Transverse colon (tissue), 4 donors: Measurements from ENCODE around the gene TMEM143. TPM values are rescaled to one million over a fixed set of nuclear protein-coding genes. Genes with fewer than 3 reads are reported as not detected.

Source experiments
- DNase-seq: peaks from one replicate; pipeline ENCODE4 v3.0.0-alpha.2; 2019
- H3K27ac ChIP-seq, 4 donors: fragments of 200-600 bp; sonication (generic); 2 replicates each; pipeline ENCODE4 v1.5.1; 2016 to 2018; ENCODE audit warnings: inconsistent platforms in 4 of 4
- H3K27me3 ChIP-seq: fragments of 200-600 bp; sonication (generic); 2 replicates; pipeline ENCODE4 v1.5.1; 2017; ENCODE audit warnings: inconsistent platforms
- H3K36me3 ChIP-seq, 4 donors: fragments of 200-600 bp; sonication (generic); 2 replicates each; pipeline ENCODE4 v1.5.1; 2017 to 2019; ENCODE audit warnings: inconsistent platforms in 4 of 4
- H3K4me1 ChIP-seq, 4 donors: fragments of 200-600 bp; sonication (generic); 2 replicates each; pipeline ENCODE4 v1.5.1; 2017 to 2020; ENCODE audit warnings: inconsistent platforms in 4 of 4
- H3K4me3 ChIP-seq, 4 donors: fragments of 200-600 bp; sonication (generic); 1 replicate in 1 of 4; 2 replicates in 3 of 4; pipeline versions ENCODE4 v1.5.1 to v1.6.1; 2017 to 2019; ENCODE audit warnings: inconsistent platforms in 4 of 4
- H3K9me3 ChIP-seq, 2 donors: fragments of 200-600 bp; sonication (generic); 2 replicates each; pipeline ENCODE4 v1.5.1; 2017 to 2019; ENCODE audit warnings: inconsistent platforms in 2 of 2
- CTCF ChIP-seq, 5 experiments: fragments of 200-600 bp in 3 of 5; fragments of 450-650 bp in 2 of 5; sonication (generic) in 3 of 5; IDR thresholded peaks; 1 replicate in 2 of 5; 2 replicates in 3 of 5; pipeline ENCODE4 v1.5.1; 2016 to 2017; ENCODE audit warnings: antibody characterized with exemption in 5 of 5, inconsistent platforms in 3 of 5, mild to moderate bottlenecking in 2 of 5, moderate library complexity in 1 of 5
- EP300 ChIP-seq: sonication (generic); formaldehyde crosslinking; IDR thresholded peaks from one replicate; pipeline ENCODE4 v1.6.1; 2017; ENCODE audit warnings: antibody characterized with exemption, low read depth
- POLR2A ChIP-seq: fragments of 450-650 bp; IDR thresholded peaks from one replicate; pipeline ENCODE4 v1.6.1; 2016; ENCODE audit warnings: antibody characterized with exemption, mild to moderate bottlenecking, moderate library complexity
- POLR2AphosphoS5 ChIP-seq, 3 donors: sonication (generic); formaldehyde crosslinking; IDR thresholded peaks; one replicate each; pipeline ENCODE4 v1.6.1; 2016; ENCODE audit warnings: antibody characterized with exemption in 3 of 3
- WGBS, 2 donors: methylation state at CpG; one replicate each; pipeline ENCODE4 v1.1.5; 2018; ENCODE audit warnings: low coverage in 1 of 2; 5-methylcytosine and 5-hydroxymethylcytosine counted together
- in situ Hi-C, 4 donors: fragments of 200-750 bp; cut with MboI; loops; one replicate each; pipeline versions ENCODE4 v1.15.0 to v1.15.1; 2017; ENCODE audit warnings: low sequenced_read_pairs in 3 of 4, low pct_ligation_motif_present in 1 of 4, low pct_unique_long_range_greater_than_20kb in 1 of 4
- intact Hi-C: fragments of 100-400 bp; cut with DNase I; formaldehyde crosslinking; loops from one replicate; pipeline ENCODE4 v1.15.1; 2023; ENCODE audit warnings: low total_unique reads
- total RNA-seq, 4 donors: library from RNA; depleted of rRNA; stranded (reverse); fragments of >200 nt; gene quantifications; one replicate each; pipeline ENCODE4 v1.1.0, GENCODE V29; 2016

TMEM143 gene
- total RNA-seq, 4 donors from 2014 or later: 9.1 to 27.7 (median 15.2) TPM

GRCh38 chr19:48355365-48355954 lies 8.3 kb downstream of the TMEM143 start:
- DNase-seq: no peak
- intact Hi-C loops: no loop called here
- WGBS, 2 donors: 90% methylated on average over 12 of the region's 12 CpGs; no CpG with 5 or more reads in 1 of the 2 donors
- in situ Hi-C loops: no loop called here
- no peaks in the 10 kb centered on the region for H3K27me3 ChIP-seq
- H3K27ac ChIP-seq: no peak overlapping the region
- no peaks in the 10 kb centered on the region for H3K4me1 ChIP-seq
- TF ChIP-seq POLR2A (no peak), POLR2AphosphoS5 (IDR thresholded peaks at IDR 0.05) (no peak), EP300 (no peak), CTCF (IDR thresholded peaks at IDR 0.05) (no peak)
- H3K4me3 ChIP-seq: no peak overlapping the region
- H3K9me3 ChIP-seq: no peaks in the 10 kb centered on the region
- no peaks in the 10 kb centered on the region for H3K36me3 ChIP-seq

- intact Hi-C loops (no loop called here), in situ Hi-C loops (no loop called here)
- Histone ChIP-seq H3K27me3 (no peaks in the 10 kb centered on the region), H3K36me3 (no peaks in the 10 kb centered on the region), H3K4me1 (no peaks in the 10 kb centered on the region), H3K4me3 (no peak overlapping the region), H3K9me3 (no peaks in the 10 kb centered on the region), H3K27ac (no peak overlapping the region)
- DNase-seq: no peak
- 84 to 86% methylated on average over 13 to 15 of the region's 15 CpGs for WGBS, 2 donors
- TF ChIP-seq CTCF (IDR thresholded peaks at IDR 0.05) (no peak), POLR2A (no peak), POLR2AphosphoS5 (IDR thresholded peaks at IDR 0.05) (no peak), EP300 (no peak)
Observed at GRCh38 chr19:48354332-48354992, 9.3 kb downstream of the TMEM143 start.

DNA sequence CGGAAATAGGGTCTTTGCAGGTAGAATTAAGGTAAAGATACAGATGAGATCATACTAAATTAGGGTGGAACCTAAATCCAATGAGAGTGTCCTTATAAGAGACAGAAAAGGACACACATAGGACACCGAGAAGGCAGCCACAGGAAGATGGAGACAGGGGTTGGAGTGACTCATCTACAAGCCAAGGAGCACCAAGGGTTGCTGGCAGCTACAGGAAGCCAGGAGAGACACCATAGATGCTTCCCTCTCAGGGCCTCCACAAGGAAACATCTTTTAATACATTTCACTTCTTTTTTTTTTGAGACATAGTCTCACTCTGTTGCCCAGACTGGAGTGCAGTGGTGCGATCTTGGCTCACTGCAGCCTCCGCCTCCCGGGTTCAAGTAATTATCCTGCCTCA lies 10.1 kb downstream of the TMEM143 start:
- in situ Hi-C loops: no loop called here
- TF ChIP-seq CTCF (IDR thresholded peaks at IDR 0.05): no peak
- no peak for TF ChIP-seq POLR2A
- no peak for TF ChIP-seq POLR2AphosphoS5 (IDR thresholded peaks at IDR 0.05)
- no peak for TF ChIP-seq EP300
- no peak for DNase-seq
- H3K4me1 ChIP-seq: no peaks in the 10 kb centered on the region
- intact Hi-C loops: no loop called here
- no peak overlapping the region for H3K4me3 ChIP-seq
- H3K9me3 ChIP-seq: no peaks in the 10 kb centered on the region
- WGBS, 2 donors: 78 to 93% methylated on average over 4 to 5 of the region's 5 CpGs
- no peaks in the 10 kb centered on the region for H3K36me3 ChIP-seq
- H3K27me3 ChIP-seq: no peaks in the 10 kb centered on the region
- no peak overlapping the region for H3K27ac ChIP-seq

DNA sequence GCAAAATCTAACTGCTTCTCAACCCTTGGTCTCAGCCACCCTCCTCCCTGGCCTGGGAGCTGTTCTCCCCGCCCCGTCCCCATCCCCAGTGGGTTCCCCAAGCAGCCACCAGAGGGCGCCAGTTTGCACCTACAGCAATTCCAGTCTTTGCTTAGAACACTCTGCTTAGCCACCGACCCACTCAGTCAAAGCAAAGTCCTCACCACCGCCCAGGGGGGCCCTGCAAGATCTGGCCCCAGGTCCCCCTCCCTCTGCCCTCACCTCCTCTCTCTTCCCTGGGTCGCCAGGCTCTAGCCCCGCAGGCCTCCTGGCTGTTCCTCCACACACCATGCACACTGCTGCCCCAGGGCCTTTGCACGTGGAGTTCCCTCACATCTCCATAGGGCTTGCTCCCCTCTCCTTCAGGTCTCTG lies 12.4 kb downstream of the TMEM143 start:
- Histone ChIP-seq H3K9me3 (no peaks in the 10 kb centered on the region), H3K4me1 (no peaks in the 10 kb centered on the region), H3K27me3 (no peaks in the 10 kb centered on the region), H3K36me3 (no peaks in the 10 kb centered on the region), H3K27ac (no peak overlapping the region), H3K4me3 (no peak overlapping the region)
- 40 to 93% methylated on average over 3 to 8 of the region's 8 CpGs for WGBS, 2 donors
- TF ChIP-seq EP300 (no peak), POLR2AphosphoS5 (IDR thresholded peaks at IDR 0.05) (no peak), CTCF (IDR thresholded peaks at IDR 0.05) (peak; percentile 80 to 89 (median 83)), POLR2A (no peak)
- DNase-seq: peak; percentile 87
- in situ Hi-C loops: no loop called here
- intact Hi-C loops: no loop called here
